HG03060 (cell line): ENCODE measurements around the gene DNAJB14.
"Not testable (repeated sequence)": the region's sequence is repeated elsewhere in the genome, so short reads cannot be mapped to it uniquely, and the experiment has no call there.

Experiments
- ATAC-seq: cut with Tn5 transposase; IDR thresholded peaks from one replicate; pipeline ENCODE4 v1.9.1; 2021; ENCODE audit warnings: low read depth, moderate number of reproducible peaks; ENCODE audit not compliant: unreplicated experiment

The DNAJB14 gene

DNA sequence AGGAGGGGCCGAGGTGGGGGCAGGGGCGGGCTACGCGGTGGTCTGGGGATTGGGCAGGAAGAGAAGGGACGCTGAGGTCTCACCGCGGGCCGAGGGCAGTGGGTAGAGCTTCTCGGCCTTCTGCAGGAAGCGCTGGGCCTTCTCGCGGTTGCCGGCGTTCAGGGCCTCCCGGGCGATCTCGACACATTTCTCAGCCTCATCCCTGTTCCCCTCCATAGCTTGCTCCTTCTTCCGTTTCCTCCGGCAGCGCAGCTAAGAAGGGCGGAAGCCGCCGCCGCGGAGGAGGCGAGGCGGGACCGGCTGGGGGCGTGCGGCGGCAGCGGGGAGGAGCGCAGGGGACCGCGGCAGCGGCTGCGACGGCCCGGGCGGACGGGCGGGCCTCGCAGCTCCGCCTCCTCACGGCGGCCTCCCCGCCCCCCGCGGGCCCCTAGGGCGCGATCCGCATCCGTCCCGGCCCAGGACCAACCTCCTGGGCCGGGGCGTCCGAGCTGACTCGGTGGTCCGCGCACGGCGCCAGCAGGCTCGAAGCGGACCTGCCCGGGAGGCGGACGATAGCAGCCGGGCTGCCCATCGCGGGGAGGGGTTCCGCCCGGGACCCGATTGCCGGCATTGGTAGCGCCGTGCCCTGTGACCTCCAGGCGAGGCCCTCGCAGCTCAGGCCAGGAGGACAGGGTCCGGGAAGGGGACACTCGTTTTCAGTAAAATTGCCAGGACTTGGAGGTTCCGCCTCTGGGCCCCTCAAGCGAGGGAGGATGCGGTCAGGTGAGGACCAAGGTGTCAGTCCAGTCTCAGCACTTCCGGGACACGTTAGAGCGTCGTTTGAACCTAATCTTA is at the start of gene DNAJB14:
TSS of gene DNAJB14 (minus strand) at position 263 of the 834 bp plus-strand sequence. CDS start at position 216, 47 bp downstream.
- no peak for ATAC-seq

DNA sequence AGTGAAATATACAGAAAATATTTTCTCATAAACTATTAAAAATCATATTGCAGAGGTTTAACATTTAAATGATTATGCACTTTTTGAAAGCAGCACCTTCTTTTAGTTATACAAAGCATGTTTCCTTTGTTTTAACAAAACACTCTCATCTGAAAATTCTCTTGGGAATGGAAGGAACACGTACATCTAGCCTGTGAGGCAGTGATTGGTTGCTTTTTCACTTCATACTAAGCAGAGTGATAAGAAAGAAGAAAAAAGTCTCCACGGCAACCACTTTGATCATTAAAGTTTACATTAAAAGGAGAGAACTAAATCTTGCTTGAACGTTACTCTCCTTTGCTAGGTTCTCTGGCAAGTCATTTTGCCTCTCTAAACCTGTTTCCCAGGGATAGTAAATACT is 45.3 kb upstream of the DNAJB14 start:
- ATAC-seq, result no peak

DNA sequence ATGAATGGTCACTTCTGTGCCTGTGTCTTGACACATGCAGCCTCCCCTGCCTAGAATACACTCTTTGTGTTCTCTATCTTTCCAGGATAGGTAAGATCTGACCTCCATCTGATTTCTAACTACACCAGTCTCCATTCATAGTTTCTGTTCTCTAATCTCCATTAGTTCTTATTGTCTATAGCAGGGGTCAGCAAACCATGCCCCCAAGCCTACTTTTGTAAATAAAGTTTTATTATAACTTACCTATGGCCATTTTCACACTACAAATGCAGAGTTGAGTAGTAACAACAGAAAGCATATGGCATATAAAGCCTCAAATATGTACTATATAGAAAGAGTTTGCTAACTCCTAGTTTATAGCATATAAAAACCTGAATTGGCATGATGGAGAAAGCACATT is 41.3 kb upstream of the DNAJB14 start:
- ATAC-seq, result no peak

- peak; percentile 48 for ATAC-seq
These were observed 40.4 kb upstream of the DNAJB14 start for GRCh38 chr4:99986792-99987191.

GRCh38 chr4:99983289-99983943 is 37.0 kb upstream of the DNAJB14 start:
- no peak for ATAC-seq

GRCh38 chr4:99979872-99980271 is 33.5 kb upstream of the DNAJB14 start:
- ATAC-seq, result no peak

GRCh38 chr4:99971453-99972111 is 25.2 kb upstream of the DNAJB14 start:
- ATAC-seq, result no peak

GRCh38 chr4:99968330-99968729 is 21.9 kb upstream of the DNAJB14 start:
- no peak for ATAC-seq

DNA sequence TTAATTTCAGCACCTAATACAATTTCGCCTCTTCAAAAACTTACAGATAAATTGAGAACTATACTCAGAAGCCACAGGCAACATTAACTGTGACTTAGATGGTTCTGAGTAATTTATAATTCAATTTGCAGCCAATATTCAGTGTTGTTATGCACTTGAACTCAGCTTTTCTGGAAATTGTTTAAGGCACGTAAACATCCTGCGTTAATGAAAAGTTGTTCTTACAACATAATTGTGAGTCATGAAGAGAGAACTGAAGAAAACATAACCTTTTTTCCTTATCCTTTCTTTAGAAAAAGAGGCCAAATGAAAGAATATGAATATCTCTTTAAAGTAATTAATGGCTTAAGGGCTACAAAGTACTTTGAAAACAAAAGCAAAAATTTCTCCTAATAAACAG is 20.3 kb upstream of the DNAJB14 start:
- no peak for ATAC-seq

- ATAC-seq, result no peak
These were observed 19.4 kb upstream of the DNAJB14 start for GRCh38 chr4:99965674-99966350.

DNA sequence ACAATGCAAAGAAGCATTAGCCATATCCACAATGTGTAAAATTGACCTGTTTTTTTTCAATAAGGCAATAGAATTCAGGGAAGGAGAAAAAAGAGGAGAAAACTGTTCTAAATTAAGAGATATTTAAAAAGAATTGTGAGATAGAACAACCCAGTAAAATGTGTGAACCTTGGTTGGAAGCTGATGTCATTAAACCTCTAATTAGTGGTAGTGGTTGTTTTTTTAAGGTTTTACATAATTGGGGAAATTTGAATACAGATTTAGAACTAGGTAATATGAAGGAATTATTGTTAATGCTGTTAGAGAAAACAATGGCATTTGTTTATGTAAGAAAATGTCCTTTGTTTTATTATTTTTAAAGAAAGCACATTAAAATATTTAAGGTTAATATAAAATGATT is 18.8 kb upstream of the DNAJB14 start:
- no peak for ATAC-seq

GRCh38 chr4:99961711-99962110 is 15.3 kb upstream of the DNAJB14 start:
- no peak for ATAC-seq

GRCh38 chr4:99960648-99961047 is 14.2 kb upstream of the DNAJB14 start:
- no peak for ATAC-seq

- ATAC-seq, result not testable (repeated sequence)
These were observed 11.8 kb upstream of the DNAJB14 start for GRCh38 chr4:99958207-99958606.

- ATAC-seq, result no peak
These were observed 4.5 kb upstream of the DNAJB14 start for GRCh38 chr4:99950913-99951254.

GRCh38 chr4:99949999-99950912 is 3.8 kb upstream of the DNAJB14 start, which contains the start of gene H2AZ1:
Gene H2AZ1, minus strand, starts transcription at chr4:99950275. Its CDS starts 105 bp downstream, at chr4:99950170.
- ATAC-seq, result peak; percentile 47

GRCh38 chr4:99949034-99949998 is 2.9 kb upstream of the DNAJB14 start:
- peak; percentile 25 for ATAC-seq

- no peak for ATAC-seq
These were observed 1.2 kb upstream of the DNAJB14 start for GRCh38 chr4:99947608-99948007.

DNA sequence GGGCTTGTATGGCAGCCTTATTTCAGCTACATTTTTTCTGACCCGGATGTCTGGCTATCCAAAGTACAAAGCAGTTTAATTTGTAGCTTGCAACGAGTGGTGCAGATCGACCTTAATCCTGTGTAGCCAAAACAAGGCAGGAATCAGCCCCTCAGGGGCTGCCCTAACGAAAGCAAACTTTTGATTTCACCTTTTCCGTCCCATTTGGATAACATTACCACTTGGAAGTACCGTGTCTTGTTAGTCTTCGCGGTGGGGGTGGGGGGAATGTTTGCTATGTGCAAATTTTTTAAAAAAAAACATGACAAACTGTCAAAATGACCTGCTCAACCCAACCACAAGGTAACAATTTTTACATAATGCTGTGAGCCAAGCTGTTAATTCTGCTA is 766 bp upstream of the DNAJB14 start:
- no peak for ATAC-seq
